Measurements from ENCODE around the gene TLR3.
"Not testable (repeated sequence)": the region's sequence is repeated elsewhere in the genome, so short reads cannot be mapped to it uniquely, and the experiment has no call there.

TLR3 gene

DNA sequence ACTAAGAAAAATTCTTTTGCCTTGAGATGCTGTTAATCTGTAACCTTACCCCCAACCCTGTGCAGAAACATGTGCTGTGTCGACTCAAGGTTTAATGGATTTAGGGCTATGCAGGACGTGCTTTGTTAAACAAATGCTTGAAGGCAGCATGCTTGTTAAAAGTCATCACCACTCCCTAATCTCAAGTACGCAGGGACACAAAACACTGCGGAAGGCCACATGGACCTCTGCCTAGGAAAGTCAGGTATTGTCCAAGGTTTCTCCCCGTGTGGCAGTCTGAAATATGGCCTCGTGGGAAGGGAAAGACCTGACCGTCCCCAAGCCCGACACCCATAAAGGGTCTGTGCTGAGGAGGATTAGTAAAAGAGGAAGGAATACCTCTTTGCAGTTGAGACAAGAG, 18.8 kb upstream of the TLR3 start:
- not testable (repeated sequence) for DNase-seq (ENCODE audit: low spot score)

DNA sequence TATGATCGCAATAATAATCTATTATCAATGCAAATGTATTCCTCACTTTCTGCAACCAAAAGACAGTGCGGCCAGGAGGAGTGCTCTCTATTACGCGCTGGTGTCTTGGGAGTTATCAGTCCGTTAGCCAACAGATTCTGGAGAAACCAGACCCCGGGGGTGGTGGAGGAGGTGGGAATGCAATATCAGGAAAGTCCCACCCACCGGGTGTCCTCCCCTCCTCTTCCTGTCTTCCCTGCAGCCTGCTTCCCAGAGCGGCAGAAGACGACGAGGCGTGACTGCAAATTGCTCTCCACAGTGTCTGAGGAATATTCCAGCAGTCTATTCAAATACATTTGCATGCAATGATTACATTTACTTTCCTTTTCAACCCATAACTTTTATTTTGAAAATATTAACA, 17.9 kb upstream of the TLR3 start:
- DNase-seq (ENCODE audit: low spot score), result no peak

- DNase-seq (ENCODE audit: low spot score), result no peak
Measured at GRCh38 chr4:186058253-186058979, 10.5 kb upstream of the TLR3 start.

- no peak for DNase-seq (ENCODE audit: low spot score)
Measured at GRCh38 chr4:186058980-186059316, 10.0 kb upstream of the TLR3 start.

- no peak for DNase-seq (ENCODE audit: low spot score)
Measured at GRCh38 chr4:186061921-186062320, 7.0 kb upstream of the TLR3 start.

GRCh38 chr4:186067757-186068385, 1.1 kb upstream of the TLR3 start:
- DNase-seq (ENCODE audit: low spot score), result peak; percentile 56

DNA sequence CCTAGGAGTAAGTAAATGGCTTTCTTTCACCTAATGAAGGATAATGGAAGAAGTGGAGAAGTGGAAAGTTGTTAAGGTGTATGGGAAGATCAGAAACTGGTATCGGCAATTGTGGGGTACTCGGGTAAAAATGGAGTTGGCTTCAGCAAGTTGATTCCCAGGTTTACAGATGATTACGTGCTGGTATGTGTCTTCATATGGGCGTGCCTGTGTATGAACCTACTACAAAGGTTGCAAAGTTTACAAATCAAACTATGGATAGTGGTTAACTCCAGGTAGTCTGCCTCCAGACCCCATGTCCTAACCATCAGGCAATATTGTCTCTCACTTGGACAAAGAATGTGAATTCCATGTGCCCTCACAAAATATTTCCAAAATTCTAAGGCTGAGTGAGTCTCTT, 773 bp downstream of the TLR3 start:
- no peak for DNase-seq (ENCODE audit: low spot score)

- DNase-seq (ENCODE audit: low spot score), result no peak
Measured at GRCh38 chr4:186072516-186072915, 3.6 kb downstream of the TLR3 start.

- no peak for DNase-seq (ENCODE audit: low spot score)
Measured at GRCh38 chr4:186074189-186074588, 5.2 kb downstream of the TLR3 start.

GRCh38 chr4:186078981-186079638, 10.2 kb downstream of the TLR3 start:
- DNase-seq (ENCODE audit: low spot score), result peak; percentile 56

- no peak for DNase-seq (ENCODE audit: low spot score)
Measured at GRCh38 chr4:186079694-186080093, 10.7 kb downstream of the TLR3 start.

- DNase-seq (ENCODE audit: low spot score), result peak; percentile 53
Measured at GRCh38 chr4:186081202-186081807, 12.3 kb downstream of the TLR3 start.

- DNase-seq (ENCODE audit: low spot score), result no peak
Measured at GRCh38 chr4:186082221-186082620, 13.3 kb downstream of the TLR3 start.

- DNase-seq (ENCODE audit: low spot score), result no peak
Measured at GRCh38 chr4:186088523-186088922, 19.6 kb downstream of the TLR3 start.

- no peak for DNase-seq (ENCODE audit: low spot score)
Measured at GRCh38 chr4:186092296-186092695, 23.3 kb downstream of the TLR3 start.

DNA sequence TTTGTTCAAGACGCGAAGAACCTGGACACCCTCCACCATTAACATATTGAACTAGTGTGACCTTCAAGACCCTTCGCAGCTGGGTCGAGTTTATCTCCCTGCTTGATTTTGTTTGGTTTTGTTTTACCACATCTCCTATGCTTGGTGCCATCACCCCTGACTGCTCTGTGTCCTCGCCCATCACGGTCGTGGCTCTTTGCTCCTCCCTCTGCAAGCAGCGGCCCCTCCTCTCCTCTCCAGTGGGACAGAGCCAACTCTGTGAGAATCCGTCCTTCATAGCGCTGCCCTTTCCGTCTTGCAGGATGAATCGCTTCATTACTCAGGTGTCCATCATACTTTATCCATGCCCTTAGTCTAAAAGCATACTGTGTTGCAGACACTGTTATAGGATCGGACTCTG, 26.4 kb downstream of the TLR3 start:
- DNase-seq (ENCODE audit: low spot score), result no peak

DNA sequence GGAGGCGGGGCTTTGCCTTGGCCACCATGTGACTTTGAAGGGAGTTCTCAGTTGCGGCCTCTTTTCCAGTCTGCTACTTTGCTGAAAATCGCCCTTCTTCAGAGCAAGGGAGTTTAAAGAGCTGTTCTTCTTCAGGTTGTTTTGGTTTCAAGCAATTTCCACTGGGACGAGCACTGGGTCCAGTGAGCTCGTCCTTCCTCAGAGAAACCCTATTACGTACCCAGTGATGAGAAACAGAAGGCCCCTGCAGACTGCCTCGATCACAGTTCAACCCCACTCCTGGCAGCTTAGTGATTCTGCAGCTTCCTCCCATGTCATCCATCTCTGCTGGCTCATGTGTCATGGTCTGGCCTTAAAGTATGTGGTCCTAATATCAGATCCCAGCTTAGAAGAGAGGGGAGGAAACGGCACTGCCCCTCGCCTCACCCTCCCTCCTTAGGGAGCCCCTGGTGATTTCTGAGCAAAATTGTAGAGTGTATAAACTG, 27.8 kb downstream of the TLR3 start:
- DNase-seq (ENCODE audit: low spot score), result no peak

GRCh38 chr4:186097386-186097785, 28.4 kb downstream of the TLR3 start:
- no peak for DNase-seq (ENCODE audit: low spot score)

DNA sequence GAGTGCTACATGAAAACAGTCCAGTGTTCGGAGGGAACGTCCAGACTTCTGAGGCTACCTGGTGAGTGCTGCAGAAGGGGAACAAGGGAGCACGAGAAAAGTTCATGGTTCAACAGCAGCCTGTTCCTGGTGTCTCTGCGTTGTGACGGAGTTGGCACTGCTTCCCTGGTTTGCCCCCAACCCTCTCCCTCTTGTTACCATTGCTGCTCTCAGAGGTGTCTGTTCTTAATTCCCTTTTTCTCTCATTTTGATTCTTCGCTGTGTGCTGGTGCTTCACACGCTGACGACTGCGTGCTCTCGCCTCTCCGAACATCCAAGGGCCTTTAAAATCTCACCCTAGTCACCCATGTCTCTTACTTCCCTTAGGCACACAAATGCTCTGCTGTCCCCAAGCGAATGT, 34.0 kb downstream of the TLR3 start:
- DNase-seq (ENCODE audit: low spot score), result no peak

DNA sequence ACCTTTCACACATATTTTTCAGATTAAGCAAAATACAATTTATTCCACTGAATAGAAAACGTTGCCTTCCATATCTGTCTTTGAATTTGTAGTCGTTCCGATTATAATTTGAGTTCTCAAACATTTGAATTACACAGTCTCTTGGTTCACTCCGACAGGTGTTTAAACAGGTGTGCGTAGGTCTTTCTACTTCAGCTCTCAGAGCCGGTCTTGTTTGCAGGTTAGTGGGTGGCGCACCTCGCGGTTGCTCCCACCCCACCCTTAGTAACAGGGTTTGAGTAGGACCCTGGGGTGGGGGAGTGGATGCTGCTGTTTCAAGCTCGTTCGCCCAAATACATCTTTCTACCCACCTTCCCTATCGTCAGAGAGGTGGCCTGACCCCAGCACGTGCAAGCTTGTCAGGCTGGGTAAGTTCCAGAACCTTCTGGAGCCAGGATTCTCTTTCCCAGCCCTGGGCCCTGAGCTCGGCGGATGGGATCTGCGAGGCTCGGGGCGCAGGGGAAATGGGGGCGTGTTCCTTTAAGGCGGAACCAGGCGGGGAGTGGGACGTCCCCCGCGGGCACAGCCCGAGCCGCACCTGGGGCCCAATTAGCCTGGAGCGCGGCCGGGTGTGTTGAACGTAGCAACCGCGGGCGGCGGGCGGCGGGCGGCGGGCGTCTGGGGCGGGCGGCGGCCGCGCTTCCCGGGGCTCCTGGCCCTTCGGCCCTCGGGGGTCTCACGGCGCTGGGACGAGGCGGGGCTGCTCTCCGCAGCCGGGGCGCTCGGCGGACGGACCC, 35.3 kb downstream of the TLR3 start, which contains the start of gene FAM149A:
Gene FAM149A (plus strand): TSS at position 591 of the 776 bp plus-strand sequence.
- peak; percentile 60 for DNase-seq (ENCODE audit: low spot score)

GRCh38 chr4:186104890-186105646, 36.1 kb downstream of the TLR3 start:
- peak; percentile 71 for DNase-seq (ENCODE audit: low spot score)

Measured in ecto neural progenitor cell (in vitro differentiated cells).